Measurements from ENCODE around the gene SKOR2. TPM values are rescaled to one million over a fixed set of nuclear protein-coding genes. Genes with fewer than 3 reads are reported as not detected.

Gene SKOR2
- total RNA-seq, 1 experiment from 2014 or later: not detected

GRCh38 chr18:47264308-47264700 is 12.8 kb upstream of the SKOR2 start:
- Histone ChIP-seq H2AFZ (no peak overlapping the region), H3K4me2 (no peak overlapping the region), H3K27me3 (ENCODE audit: insufficient read depth, low read depth) (peaks cover 7% of the 10 kb centered on the region; the same call in 1 of the 2 replicates), H4K20me1 (ENCODE audit: insufficient read depth) (no peaks in the 10 kb centered on the region), H3K9me3 (ENCODE audit: insufficient read depth, low read depth) (no peaks in the 10 kb centered on the region), H3K36me3 (ENCODE audit: low read depth) (no peaks in the 10 kb centered on the region), H3F3A (ENCODE audit: insufficient read depth, low read depth) (no peaks in the 10 kb centered on the region), H3K9me2 (ENCODE audit: insufficient read depth) (no peaks in the 10 kb centered on the region), H3K27ac (no peak overlapping the region), H3K4me3 (no peak overlapping the region), H3K4me1 (replicated peaks; ENCODE audit: insufficient read depth) (no peaks in the 10 kb centered on the region), H3K79me2 (ENCODE audit: low read depth) (no peaks in the 10 kb centered on the region)
- no peak for DNase-seq
- TF ChIP-seq EZH2 (IDR thresholded peaks at IDR 0.05; ENCODE audit: low read depth): no peak
- TF ChIP-seq, protein P1, sequence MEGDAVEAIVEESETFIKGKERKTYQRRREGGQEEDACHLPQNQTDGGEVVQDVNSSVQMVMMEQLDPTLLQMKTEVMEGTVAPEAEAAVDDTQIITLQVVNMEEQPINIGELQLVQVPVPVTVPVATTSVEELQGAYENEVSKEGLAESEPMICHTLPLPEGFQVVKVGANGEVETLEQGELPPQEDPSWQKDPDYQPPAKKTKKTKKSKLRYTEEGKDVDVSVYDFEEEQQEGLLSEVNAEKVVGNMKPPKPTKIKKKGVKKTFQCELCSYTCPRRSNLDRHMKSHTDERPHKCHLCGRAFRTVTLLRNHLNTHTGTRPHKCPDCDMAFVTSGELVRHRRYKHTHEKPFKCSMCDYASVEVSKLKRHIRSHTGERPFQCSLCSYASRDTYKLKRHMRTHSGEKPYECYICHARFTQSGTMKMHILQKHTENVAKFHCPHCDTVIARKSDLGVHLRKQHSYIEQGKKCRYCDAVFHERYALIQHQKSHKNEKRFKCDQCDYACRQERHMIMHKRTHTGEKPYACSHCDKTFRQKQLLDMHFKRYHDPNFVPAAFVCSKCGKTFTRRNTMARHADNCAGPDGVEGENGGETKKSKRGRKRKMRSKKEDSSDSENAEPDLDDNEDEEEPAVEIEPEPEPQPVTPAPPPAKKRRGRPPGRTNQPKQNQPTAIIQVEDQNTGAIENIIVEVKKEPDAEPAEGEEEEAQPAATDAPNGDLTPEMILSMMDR (conservative IDR thresholded peaks at IDR 0.05): no peak
- ChIA-PET CTCF (no interaction called here), POLR2A (ENCODE audit: unreplicated experiment) (no interaction called here)
- no TSS peak for BruUV-seq (replicated peaks)
- intact Hi-C loops (cut with micrococcal nuclease; ENCODE audit: unreplicated experiment): no loop called here

DNA sequence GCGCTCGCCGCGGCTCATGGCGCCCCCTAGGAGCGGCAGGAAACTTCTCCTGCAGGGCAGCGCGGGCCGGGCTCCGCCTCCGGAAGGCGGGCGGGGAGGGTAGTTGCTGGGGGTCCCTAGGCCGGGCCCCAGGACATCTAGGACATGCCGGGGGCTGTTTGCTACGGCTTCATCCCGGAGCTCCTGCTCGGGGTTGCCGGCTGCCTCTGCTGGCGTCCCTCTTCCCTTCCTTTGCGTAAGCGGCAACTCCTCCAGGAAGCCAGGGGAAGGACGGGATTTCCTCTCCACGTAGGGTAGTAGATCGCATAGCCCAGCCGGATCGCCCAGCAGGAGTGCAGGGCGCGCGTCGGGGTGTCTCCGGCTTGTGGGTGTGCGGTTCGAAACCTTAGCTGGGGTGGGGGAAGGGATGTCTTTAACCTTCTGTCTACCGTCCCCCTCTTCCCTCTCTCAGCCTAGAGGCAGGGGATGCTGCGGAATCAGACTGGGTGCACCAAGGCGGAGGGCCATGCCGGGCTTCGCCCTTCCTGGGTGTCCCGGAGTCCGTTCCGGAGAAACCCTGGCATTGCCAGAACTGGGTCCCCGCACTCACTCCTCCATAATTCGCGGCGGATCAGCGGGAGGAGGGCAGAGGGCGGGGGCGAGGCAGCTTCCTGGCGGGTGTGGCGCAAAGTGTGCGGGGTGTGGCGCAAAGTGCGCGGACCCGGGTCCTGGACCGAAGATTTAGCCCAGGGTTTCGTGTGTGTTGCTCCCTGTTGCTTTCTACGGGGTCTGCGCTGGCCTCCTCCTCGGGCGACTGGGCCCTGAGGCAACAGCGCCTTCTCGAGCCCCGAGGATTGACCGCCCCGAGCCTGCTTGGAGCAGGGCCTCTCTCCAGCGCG is 12.2 kb upstream of the SKOR2 start:
- no peak overlapping the region for H3K4me2 ChIP-seq
- BruUV-seq (replicated peaks): no TSS peak
- intact Hi-C loops (cut with micrococcal nuclease; ENCODE audit: unreplicated experiment): no loop called here

GRCh38 chr18:47263150-47263429 is 11.6 kb upstream of the SKOR2 start:
- intact Hi-C loops (cut with micrococcal nuclease; ENCODE audit: unreplicated experiment): no loop called here

More for the DNA sequence above, 12.2 kb upstream of the SKOR2 start:
- H4K20me1 ChIP-seq (ENCODE audit: insufficient read depth): no peaks in the 10 kb centered on the region
- no peak overlapping the region for H2AFZ ChIP-seq
- H3K9me3 ChIP-seq (ENCODE audit: insufficient read depth, low read depth): no peaks in the 10 kb centered on the region
- no peak overlapping the region for H3K4me3 ChIP-seq
- CTCF ChIA-PET: no interaction called here
- H3K36me3 ChIP-seq (ENCODE audit: low read depth): no peaks in the 10 kb centered on the region
- H3F3A ChIP-seq (ENCODE audit: insufficient read depth, low read depth): no peaks in the 10 kb centered on the region
- peaks cover 5% of the 10 kb centered on the region; the same call in 1 of the 2 replicates for H3K27me3 ChIP-seq (ENCODE audit: insufficient read depth, low read depth)
- no peaks in the 10 kb centered on the region for H3K9me2 ChIP-seq (ENCODE audit: insufficient read depth)
- no peak overlapping the region for H3K27ac ChIP-seq
- no peak for TF ChIP-seq EZH2 (IDR thresholded peaks at IDR 0.05; ENCODE audit: low read depth)
- TF ChIP-seq, protein P1 (conservative IDR thresholded peaks at IDR 0.05): no peak
- no peaks in the 10 kb centered on the region for H3K79me2 ChIP-seq (ENCODE audit: low read depth)
- POLR2A ChIA-PET (ENCODE audit: unreplicated experiment): no interaction called here
- H3K4me1 ChIP-seq (replicated peaks; ENCODE audit: insufficient read depth): no peaks in the 10 kb centered on the region
- DNase-seq: no peak

More at GRCh38 chr18:47263150-47263429, 11.6 kb upstream of the SKOR2 start:
- H3K36me3 ChIP-seq (ENCODE audit: low read depth): no peaks in the 10 kb centered on the region
- no peaks in the 10 kb centered on the region for H3K79me2 ChIP-seq (ENCODE audit: low read depth)
- H3K4me1 ChIP-seq (replicated peaks; ENCODE audit: insufficient read depth): no peaks in the 10 kb centered on the region
- BruUV-seq (replicated peaks): no TSS peak
- H3K27me3 ChIP-seq (ENCODE audit: insufficient read depth, low read depth): peaks cover 5% of the 10 kb centered on the region; the same call in 1 of the 2 replicates
- H3K4me3 ChIP-seq: no peak overlapping the region
- POLR2A ChIA-PET (ENCODE audit: unreplicated experiment): no interaction called here
- H2AFZ ChIP-seq: no peak overlapping the region
- DNase-seq: no peak
- H4K20me1 ChIP-seq (ENCODE audit: insufficient read depth): no peaks in the 10 kb centered on the region
- H3K4me2 ChIP-seq: no peak overlapping the region
- H3F3A ChIP-seq (ENCODE audit: insufficient read depth, low read depth): no peaks in the 10 kb centered on the region
- no peak for TF ChIP-seq EZH2 (IDR thresholded peaks at IDR 0.05; ENCODE audit: low read depth)
- TF ChIP-seq, protein P1 (conservative IDR thresholded peaks at IDR 0.05): no peak
- no peak overlapping the region for H3K27ac ChIP-seq
- no peaks in the 10 kb centered on the region for H3K9me2 ChIP-seq (ENCODE audit: insufficient read depth)
- CTCF ChIA-PET: no interaction called here
- H3K9me3 ChIP-seq (ENCODE audit: insufficient read depth, low read depth): no peaks in the 10 kb centered on the region

All from PC-9 (cell line).